Islet of Langerhans (tissue), 1 donor: Measurements from ENCODE around the gene PPP3CA.
"Not testable (repeated sequence)": the region's sequence is repeated elsewhere in the genome, so short reads cannot be mapped to it uniquely, and the experiment has no call there.

Experiments used
- FAIRE-seq: peaks from one replicate; lab custom pipeline; 2011; peaks lifted over from hg19 to GRCh38; lab: Jason Lieb, UNC

Gene PPP3CA

DNA sequence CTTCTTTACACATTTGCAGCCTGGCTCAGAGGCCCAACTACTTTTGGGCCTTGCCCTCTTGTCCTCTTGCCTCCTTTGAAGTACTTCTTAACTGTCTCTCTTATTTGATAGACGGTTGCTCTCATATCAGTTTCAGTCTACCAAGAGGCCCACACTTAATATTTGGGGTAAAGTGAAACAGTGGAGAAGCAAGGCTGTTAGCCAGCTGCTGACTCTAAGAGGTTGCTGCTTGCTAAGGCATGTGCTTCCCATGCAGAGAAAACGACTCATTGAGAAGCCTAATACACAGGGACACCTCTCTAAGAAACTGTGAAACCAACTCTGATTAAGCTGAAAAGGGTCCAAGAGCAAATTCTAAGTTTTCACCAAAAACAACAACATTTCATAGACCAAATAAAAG is 94.6 kb downstream of the PPP3CA start:
- FAIRE-seq: no peak

GRCh38 chr4:101251261-101251660 is 96.1 kb downstream of the PPP3CA start:
- FAIRE-seq: no peak

DNA sequence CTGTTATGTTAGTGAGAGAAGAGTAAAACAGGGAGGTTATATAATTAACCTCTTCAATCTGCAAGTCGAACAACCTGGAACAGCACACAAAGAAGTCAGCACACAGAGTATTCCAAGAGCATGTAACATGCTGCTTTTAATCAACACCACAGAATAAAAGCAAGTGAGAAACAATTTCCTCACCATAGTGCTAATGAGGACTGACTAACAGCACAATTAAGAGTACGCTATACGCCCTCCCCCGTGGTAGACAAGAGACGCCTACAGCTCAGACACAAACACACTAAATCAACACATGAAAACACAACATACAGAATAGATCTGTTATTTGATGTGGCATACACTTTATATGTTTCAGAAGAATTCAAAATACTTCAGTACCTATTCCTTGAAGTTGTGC is 103.0 kb downstream of the PPP3CA start:
- FAIRE-seq: no peak

DNA sequence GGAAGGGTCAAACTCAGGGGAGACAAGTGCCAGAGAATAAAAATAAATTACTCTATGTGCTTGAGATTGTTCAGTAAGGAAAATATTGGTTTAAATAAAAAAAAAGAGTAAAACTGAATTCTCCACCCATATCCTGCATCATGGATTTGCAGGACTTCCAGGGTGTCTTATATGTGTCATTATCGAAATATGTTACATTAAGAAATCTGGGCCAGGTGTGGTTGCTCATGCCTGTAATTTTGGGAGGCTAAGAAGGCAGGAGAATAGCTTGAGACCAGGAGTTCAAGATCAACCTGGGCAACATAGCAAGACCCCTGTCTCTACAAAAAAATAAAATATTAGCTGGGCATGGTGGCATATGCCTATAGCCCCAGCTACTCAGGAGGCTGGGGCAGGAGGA is 104.9 kb downstream of the PPP3CA start:
- FAIRE-seq: no peak

DNA sequence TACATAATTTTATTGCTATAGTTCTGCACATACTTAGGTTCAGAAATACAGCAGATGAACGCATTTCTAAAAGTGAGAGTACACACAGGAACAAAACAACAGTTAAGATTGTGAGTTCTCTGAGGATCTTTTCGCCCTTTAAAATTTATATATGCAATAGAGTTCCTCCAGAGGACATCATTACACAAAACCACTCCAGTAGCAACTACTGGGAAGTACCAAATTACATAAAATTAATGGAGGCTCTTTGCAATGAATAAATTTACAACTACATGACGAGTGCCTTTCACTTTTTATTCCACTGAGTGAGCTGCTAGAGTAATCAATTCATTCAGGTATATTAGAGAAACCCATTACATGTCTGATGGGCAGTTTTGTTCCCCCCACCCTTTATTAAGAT is 107.2 kb downstream of the PPP3CA start:
- FAIRE-seq: no peak

DNA sequence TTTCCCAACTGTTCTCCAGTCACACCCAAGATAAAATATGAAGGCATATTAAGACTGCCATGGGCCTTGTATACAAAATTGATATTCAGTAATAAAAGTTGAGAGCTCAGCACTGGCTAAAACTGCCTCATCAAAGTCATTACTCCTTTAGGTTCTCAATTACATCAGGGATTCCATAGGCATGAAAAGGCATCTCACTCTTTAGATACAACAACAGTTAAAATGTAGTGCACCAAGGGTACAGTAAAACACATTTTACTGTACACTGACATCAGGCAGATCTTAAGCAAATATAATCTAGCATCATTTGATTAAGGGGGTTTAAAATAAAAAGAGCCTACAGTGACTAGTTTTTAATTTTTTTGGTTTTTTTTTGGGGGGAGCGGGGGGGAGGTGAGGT is 107.7 kb downstream of the PPP3CA start:
- no peak for FAIRE-seq

- peak; percentile 62 for FAIRE-seq
Measured at GRCh38 chr4:101238706-101239105, 108.6 kb downstream of the PPP3CA start.

DNA sequence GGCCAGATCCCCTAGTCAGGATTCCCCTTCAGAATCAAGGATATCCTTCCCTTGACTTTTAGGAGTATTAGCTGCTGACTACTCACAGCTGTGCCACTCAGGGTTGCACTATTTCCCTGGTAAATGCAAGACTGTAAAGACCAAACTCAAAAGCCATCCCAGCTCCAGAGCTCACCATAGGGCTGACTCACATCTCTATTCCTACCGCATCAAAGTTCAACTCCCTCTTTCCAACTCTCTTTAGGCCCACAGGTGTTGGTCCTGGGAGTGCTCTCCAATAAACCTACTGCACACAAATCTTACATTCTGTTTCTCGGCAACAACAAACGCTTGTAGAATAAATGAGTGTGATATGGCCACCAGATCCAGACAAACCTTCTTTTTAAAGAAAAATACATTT is 109.6 kb downstream of the PPP3CA start:
- FAIRE-seq: no peak

DNA sequence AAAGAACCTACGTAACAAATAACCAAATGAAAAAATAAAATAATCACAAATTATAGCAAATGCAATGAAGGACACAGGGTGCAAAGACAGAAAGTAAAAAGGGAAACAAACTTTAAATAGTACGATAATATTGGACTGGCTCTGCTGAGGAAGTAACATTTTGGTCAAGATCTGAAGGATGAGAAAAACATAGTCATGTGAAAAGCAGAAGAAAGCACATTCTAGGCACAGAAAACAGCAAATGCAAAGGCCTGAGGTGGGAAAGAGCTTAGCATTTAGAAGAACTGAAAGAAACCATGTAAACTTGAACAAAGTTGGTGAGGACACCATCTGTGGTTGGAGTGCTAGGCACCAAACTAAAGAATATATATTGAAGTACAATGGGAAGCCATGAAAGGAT is 111.2 kb downstream of the PPP3CA start:
- no peak for FAIRE-seq

DNA sequence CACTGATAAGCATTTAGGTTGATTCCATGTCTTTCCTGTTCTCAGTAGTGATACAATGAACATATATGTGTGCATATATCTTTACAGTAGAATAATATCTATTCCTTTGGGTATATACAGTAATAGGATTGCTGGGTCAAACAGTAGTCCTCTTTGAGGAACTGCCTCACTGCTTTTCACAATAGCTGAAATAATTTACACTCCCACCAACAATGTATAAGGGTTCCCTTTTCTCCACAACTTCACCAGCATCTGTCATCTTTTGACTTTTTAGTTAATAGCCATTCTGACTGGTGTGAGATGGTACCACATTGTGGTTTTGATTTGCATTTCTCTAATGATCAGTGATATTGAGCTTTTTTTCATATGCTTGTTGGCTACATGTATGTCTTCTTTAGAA is 113.2 kb downstream of the PPP3CA start:
- not testable (repeated sequence) for FAIRE-seq

DNA sequence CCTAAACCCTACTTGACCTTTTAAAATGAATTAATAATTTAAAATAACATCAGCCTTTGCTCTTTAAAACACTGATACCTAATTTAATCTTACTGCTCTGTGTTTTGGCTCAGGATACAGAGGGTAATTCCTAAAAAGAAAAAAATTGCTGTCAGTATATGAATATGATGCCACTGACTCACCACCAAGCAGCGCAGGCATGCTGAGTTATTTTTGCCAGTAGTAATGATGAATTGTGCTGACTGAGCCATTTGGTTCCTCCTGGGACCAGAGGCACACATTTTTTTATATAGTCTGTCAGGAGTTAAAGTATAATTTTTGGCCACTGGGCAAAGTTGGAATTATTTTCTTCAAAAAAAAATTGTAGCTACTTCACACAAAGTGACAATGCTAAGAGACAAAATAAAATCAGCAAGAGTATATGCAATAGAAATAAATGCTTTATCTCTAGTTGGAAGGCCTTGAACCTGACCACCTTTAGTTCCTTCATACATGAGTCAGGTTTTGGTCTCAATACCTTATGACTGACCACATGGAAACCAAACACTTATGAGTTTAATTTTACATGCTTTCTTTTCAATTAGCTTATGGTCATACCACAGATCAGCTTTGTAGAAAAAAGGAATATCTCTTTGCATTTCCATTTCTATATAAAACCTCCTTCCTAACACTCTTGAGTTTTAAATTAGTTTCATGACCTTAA is 115.1 kb downstream of the PPP3CA start:
- peak; percentile 82 for FAIRE-seq

DNA sequence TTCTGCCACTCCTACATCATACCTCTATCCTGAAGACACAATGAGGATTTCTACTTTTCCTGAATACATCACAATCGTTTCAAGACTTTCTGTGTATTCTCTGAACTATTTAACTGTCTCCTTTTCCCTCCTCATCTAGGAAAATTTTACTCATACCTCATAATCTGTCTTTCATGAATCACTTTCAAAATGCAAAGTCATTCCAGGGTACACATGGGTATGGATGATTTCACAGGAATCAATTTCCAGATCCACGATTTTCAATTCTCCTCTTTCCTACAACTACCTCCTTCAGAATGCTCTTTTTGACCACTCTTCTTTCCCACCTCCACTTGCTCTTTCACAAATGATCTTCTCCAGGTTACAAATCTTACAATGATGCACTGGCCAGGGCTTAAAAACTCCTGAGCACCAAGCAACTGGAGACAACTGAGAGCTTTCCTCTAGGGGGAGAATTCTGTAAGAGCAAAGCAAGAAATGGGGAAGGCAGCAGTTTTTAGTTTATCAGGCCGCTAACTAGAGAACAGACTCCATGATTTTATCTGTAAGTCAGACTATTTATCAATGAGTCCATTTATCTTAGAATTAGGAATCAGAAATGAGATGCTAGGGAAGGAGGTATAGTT is 116.4 kb downstream of the PPP3CA start:
- FAIRE-seq: no peak

DNA sequence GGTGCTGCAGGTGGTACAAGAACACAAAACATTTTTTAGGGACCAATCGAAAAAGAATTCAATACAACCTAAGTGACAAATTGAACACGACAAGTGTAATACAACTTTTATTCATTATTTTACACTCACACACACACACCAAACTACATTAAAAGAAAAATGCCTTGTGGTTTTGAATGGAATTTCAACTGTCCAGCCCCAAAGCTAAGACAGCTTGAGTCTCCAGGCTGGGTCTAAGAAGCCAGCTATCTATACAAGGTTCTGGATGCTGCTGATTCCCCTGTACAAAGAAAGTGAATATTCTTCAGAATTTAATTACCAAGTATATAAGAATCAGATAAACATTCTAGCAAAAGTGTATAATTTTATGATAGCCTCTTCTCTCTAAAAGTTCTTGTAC is 118.2 kb downstream of the PPP3CA start:
- peak; percentile 64 for FAIRE-seq

DNA sequence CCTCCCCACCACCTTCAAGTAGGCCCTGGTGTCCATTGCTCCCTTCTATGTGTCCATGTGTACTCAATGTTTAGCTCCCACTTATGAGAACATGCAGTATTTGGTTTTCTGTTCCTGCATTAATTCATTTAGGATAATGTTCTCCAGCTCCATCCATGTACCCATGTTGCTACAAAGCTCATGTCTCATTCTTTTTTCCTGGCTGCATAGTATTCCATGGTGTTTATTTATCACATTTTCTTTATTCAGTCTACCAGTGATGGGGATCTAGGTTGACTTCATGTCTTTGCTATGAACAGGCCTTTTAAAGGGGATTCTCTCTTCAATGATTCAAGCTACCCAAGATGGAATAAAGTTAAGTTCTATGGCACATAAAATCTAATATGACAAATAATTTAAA is 119.6 kb downstream of the PPP3CA start:
- no peak for FAIRE-seq

DNA sequence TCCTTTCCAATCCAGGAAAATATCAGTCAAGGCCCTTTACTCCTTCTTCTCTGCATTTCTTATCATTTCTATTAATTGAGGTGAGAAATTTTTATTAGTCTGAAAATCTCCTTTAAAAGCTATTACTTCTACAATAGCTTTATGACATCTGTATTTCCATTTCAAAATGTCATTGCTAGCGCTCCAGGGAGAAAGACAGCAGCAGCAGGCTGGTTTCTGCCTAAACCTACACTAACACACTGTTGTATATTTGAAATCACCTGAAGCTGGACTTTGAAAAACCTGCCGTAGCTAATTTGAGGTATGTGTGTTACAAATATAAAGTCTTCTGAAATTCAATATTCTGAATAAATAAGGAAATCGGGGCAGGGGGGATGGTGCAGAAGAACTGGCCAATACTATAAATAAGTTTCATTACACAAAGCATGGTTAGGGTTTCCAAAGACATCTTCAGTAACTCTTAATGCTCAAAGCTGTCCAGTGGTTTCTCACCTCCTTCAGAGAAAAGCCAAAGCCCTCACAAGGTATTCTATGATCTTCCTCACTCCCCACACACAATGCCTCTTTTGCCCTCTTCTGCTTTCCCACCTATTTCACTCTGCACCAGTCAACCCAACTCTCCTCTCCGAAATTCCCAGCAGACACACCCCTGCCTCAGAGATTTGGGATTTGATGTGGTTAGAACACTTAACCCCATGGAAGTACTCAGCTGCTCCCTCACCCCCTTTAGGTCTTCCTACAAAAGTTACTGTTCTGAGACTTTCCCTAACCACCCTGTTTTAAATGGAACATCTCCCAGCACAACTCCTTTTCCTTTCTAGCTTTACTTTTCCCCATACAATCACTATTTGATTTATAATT is 122.7 kb downstream of the PPP3CA start:
- no peak for FAIRE-seq

- peak; percentile 84 for FAIRE-seq
Measured at GRCh38 chr4:101222156-101222845, 125.0 kb downstream of the PPP3CA start.

DNA sequence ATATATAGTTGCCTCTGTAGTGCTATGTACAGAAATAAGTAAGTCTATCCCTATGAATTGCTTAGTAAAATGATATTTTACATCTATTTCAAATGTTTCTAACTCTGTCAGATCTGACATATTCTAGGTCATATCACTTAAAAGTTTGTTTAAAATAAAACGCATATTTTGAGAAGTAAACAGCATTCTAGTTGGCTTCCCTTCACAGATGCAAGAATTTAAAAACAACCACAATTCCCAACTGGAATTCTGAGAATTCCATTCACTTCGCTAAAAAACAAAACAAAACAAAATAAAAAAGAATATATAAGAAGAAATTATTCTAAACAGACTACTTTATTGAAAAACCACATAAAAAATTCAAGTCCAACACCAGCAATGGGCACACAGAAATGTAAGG is 126.0 kb downstream of the PPP3CA start:
- FAIRE-seq: no peak

DNA sequence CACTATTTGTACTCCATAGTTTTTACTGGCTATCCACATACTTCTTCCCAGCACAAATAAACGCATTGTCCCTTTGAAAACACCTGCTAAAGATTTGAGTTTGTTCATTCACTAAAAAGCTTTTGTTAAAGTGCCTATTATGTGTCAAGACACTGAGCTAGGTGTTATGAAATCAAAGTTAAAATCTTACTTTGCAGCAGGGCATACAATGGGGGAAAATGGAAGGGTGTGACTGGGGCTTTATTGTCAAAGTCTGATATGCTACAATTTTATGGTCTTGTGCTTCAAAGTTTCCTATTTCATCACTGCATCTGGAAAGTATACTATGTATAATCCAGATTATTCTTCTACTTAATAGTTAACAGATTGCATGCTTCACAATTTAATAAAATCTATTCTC is 128.4 kb downstream of the PPP3CA start:
- FAIRE-seq: no peak

GRCh38 chr4:101218346-101218745 is 129.0 kb downstream of the PPP3CA start:
- peak; percentile 81 for FAIRE-seq

DNA sequence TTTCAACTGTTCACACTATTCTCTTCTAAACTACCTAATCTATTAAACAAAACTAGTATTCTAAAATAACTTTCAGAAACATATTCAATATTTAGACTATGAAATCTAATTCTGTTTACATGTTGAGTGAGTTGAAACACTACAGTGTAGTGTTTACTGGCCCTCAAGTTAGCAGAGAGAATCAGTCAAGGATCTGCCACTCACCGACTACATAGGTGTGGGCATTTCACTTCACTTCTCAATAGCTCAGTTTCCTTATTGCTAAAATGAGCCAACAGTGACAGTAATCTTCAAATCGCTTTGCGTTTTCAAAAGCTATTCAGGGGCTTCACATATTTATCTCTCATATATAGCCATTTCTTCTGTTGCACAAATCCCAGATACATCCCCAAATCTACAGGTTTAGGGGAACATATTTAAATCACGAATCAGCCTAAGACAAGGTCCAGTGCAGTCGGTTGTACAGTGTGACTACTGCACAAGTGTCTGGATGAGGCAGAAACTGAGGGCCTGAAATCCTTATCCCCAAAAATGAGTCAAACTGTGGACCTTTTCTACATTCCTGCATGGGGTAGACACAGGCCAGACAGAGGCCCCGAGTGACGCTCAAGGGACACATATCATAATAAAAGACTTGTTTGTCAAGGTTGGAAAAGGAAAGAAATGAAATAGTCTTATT is 129.8 kb downstream of the PPP3CA start:
- FAIRE-seq: no peak

- no peak for FAIRE-seq
Measured at GRCh38 chr4:101211146-101211553, 136.2 kb downstream of the PPP3CA start.

DNA sequence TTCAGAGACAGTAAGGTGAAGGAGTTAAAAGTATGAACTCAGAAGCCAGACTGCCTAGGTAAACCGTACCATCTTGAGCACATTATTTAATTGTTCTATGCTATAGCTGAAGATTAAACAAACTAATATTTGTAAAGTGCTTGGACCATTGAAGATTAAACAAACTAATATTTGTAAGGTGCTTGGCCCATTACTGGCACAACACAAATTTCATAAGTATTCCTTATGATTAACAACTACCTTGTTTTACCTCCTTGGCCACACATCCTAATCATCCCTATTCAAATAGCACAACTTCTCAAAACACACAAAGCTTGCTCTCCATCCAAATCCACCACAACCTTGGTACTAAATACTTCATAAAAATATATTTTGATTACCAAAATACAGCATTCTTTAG is 137.0 kb downstream of the PPP3CA start:
- FAIRE-seq: no peak
